ENCODE results near the gene JUN. TPM values are rescaled to one million over a fixed set of nuclear protein-coding genes. Genes with fewer than 3 reads are reported as not detected.

The JUN gene
- total RNA-seq, 1 experiment from 2014 or later: 89.3 TPM

DNA sequence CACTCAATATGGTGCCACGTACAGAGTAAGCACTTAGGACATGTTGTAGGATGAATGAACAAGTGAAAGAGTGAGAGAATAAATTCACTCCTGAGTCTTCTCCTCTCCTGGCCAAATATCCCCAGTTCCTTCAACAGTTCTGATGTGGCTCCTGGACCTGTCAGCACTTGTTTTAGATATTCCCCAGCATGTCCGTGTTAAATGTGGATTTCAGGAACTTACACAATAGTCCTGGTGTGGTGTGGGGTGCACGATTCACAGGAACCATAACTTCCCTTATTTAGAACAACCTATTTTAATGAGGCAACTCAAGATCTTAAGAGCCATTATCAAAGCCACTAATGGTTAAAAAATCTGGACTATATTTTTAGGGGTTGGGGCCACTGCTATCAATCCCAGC, 45.0 kb downstream of the JUN start:
- no TSS peak for BruUV-seq (replicated peaks)

DNA sequence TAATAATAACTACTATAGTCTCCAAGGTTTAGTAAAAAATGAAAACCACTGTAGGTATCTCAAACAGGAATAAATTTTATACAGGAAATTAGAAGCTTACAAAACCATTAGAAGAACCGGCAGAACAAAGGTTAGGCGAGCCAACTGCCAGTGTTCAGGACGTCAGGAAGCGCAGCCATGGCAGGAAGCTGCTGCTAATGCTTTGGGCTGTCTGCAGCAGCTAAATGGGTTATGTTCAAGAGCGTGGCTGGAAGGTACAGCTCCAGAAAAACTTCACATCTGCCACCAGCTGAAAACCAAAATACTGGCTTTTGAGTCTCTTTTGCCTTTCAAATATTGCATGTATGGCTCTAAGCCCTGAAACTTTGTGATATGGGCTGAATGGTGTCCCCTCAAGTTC, 48.3 kb downstream of the JUN start:
- no peak for DNase-seq
- no peak overlapping the region for H3K27ac Mint-ChIP-seq (ENCODE audit: unreplicated experiment)
- CTCF ChIA-PET: no interaction called here
- BruUV-seq (replicated peaks): no TSS peak
- no peaks in the 10 kb centered on the region for H3K27me3 Mint-ChIP-seq (ENCODE audit: unreplicated experiment)
- H3K36me3 Mint-ChIP-seq (ENCODE audit: insufficient read depth, unreplicated experiment): no peaks in the 10 kb centered on the region
- no peak overlapping the region for H3K4me3 Mint-ChIP-seq (ENCODE audit: low read depth, unreplicated experiment)
- TF ChIP-seq, protein P1, sequence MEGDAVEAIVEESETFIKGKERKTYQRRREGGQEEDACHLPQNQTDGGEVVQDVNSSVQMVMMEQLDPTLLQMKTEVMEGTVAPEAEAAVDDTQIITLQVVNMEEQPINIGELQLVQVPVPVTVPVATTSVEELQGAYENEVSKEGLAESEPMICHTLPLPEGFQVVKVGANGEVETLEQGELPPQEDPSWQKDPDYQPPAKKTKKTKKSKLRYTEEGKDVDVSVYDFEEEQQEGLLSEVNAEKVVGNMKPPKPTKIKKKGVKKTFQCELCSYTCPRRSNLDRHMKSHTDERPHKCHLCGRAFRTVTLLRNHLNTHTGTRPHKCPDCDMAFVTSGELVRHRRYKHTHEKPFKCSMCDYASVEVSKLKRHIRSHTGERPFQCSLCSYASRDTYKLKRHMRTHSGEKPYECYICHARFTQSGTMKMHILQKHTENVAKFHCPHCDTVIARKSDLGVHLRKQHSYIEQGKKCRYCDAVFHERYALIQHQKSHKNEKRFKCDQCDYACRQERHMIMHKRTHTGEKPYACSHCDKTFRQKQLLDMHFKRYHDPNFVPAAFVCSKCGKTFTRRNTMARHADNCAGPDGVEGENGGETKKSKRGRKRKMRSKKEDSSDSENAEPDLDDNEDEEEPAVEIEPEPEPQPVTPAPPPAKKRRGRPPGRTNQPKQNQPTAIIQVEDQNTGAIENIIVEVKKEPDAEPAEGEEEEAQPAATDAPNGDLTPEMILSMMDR (IDR thresholded peaks at IDR 0.05; ENCODE audit: unreplicated experiment): no peak
- intact Hi-C loops (cut with micrococcal nuclease; ENCODE audit: unreplicated experiment): no loop called here
- H3K4me1 Mint-ChIP-seq (ENCODE audit: low read depth, unreplicated experiment): no peaks in the 10 kb centered on the region
- H3K9me3 Mint-ChIP-seq (ENCODE audit: low read depth, unreplicated experiment): peaks cover 2% of the 10 kb centered on the region

More for the DNA sequence above, 45.0 kb downstream of the JUN start:
- Mint-ChIP-seq H3K4me1 (ENCODE audit: low read depth, unreplicated experiment) (no peaks in the 10 kb centered on the region), H3K4me3 (ENCODE audit: low read depth, unreplicated experiment) (no peak overlapping the region), H3K27ac (ENCODE audit: unreplicated experiment) (no peak overlapping the region), H3K36me3 (ENCODE audit: insufficient read depth, unreplicated experiment) (no peaks in the 10 kb centered on the region), H3K27me3 (ENCODE audit: unreplicated experiment) (no peaks in the 10 kb centered on the region), H3K9me3 (ENCODE audit: low read depth, unreplicated experiment) (peaks cover 2% of the 10 kb centered on the region)
- CTCF ChIA-PET: interaction anchor here (0.6 kb wide), 1 partner anchor 12 kb away, joined by 4 read pairs; no protein-coding TSS in a partner anchor
- DNase-seq: no peak
- intact Hi-C loops (cut with micrococcal nuclease; ENCODE audit: unreplicated experiment): loop anchor here (1.0 kb wide), 1 partner anchor 30 kb away; no protein-coding TSS in a partner anchor
- TF ChIP-seq, protein P1 (IDR thresholded peaks at IDR 0.05; ENCODE audit: unreplicated experiment): no peak

DNA sequence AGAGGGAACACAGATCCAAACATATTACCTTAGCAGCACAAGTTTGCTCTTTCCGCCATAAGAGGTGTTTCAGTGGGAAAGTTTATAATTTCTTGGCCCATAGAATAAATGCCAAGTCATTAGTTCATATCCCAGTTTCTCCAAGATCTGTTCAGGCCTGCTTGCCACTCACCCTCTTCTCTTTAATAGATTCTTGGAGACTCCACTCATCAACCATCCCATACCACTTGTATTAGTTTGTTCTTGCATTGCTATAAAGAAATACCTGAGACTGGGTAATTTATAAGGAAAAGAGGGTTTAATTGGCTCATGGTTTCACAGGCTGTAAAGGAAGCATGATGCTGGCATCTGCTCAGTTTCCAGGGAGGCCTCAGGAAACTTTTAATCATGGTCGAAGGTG, 49.2 kb downstream of the JUN start:
- BruUV-seq (replicated peaks): no TSS peak
- DNase-seq: no peak
- CTCF ChIA-PET: no interaction called here
- no peaks in the 10 kb centered on the region for H3K36me3 Mint-ChIP-seq (ENCODE audit: insufficient read depth, unreplicated experiment)
- H3K4me1 Mint-ChIP-seq (ENCODE audit: low read depth, unreplicated experiment): no peaks in the 10 kb centered on the region
- intact Hi-C loops (cut with micrococcal nuclease; ENCODE audit: unreplicated experiment): no loop called here
- H3K27ac Mint-ChIP-seq (ENCODE audit: unreplicated experiment): no peak overlapping the region
- no peak overlapping the region for H3K4me3 Mint-ChIP-seq (ENCODE audit: low read depth, unreplicated experiment)
- TF ChIP-seq, protein P1 (IDR thresholded peaks at IDR 0.05; ENCODE audit: unreplicated experiment): no peak
- H3K27me3 Mint-ChIP-seq (ENCODE audit: unreplicated experiment): no peaks in the 10 kb centered on the region
- H3K9me3 Mint-ChIP-seq (ENCODE audit: low read depth, unreplicated experiment): peaks cover 2% of the 10 kb centered on the region

DNA sequence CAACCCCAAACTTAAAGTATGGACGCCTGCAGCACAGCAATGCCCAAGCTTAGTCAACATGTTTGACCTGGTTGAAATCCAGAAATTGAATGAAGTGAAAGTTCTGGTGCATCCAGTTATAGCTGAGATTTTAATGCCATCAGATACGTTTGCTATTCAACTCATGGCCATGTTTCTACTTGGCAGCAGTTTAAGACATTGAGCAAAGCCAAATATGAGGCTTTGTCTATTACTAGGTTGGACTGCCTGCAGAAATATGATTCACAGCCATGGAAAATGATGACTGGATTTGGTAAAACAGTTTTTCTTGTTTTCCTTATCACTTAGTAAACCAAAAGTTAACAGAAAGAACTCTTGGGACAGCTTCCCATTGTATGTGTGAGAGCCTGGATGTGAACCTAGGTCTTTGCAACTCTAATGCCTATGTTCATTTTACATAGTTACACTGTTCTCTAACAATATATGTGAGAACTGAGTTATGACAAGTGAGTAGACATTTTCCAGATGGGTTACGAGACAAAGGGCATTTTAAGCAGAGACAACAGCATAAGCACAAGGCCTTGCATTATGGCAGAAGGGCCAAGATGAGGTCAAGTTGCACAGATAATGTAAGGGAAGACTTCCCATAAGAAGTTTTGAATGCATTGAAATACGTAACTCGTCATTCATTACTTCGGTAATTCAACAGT, 51.6 kb downstream of the JUN start:
- intact Hi-C loops (cut with micrococcal nuclease; ENCODE audit: unreplicated experiment): no loop called here
- H3K27ac Mint-ChIP-seq (ENCODE audit: unreplicated experiment): no peak overlapping the region
- H3K4me1 Mint-ChIP-seq (ENCODE audit: low read depth, unreplicated experiment): peaks cover 13% of the 10 kb centered on the region
- BruUV-seq (replicated peaks): no TSS peak
- TF ChIP-seq, protein P1 (IDR thresholded peaks at IDR 0.05; ENCODE audit: unreplicated experiment): no peak
- H3K4me3 Mint-ChIP-seq (ENCODE audit: low read depth, unreplicated experiment): no peak overlapping the region
- H3K9me3 Mint-ChIP-seq (ENCODE audit: low read depth, unreplicated experiment): peaks cover 2% of the 10 kb centered on the region
- H3K36me3 Mint-ChIP-seq (ENCODE audit: insufficient read depth, unreplicated experiment): no peaks in the 10 kb centered on the region
- no peak for DNase-seq
- CTCF ChIA-PET: interaction anchor here (0.7 kb wide), 1 partner anchor 941 kb away, joined by 3 read pairs; no protein-coding TSS in a partner anchor
- H3K27me3 Mint-ChIP-seq (ENCODE audit: unreplicated experiment): no peaks in the 10 kb centered on the region

Other genes with a start within 250 kb of the JUN start
- gene OMA1, start 237.3 kb downstream of the JUN start, total RNA-seq (2022): 25.4 and 35.2 TPM in 2 replicates
- 293 TPM in 2 replicates for gene TACSTD2, start 206.8 kb downstream of the JUN start, total RNA-seq (2022)
- 44.6 and 48.2 TPM in 2 replicates for gene MYSM1, start 84.0 kb downstream of the JUN start, total RNA-seq (2022)